Adrenal gland (tissue), 5 donors: ENCODE results near the gene OR6T1.

Source experiments
- POLR2A ChIP-seq, 2 donors: fragments of 450-650 bp; IDR thresholded peaks; one replicate each; pipeline ENCODE4 v1.6.1; 2017; ENCODE audit warnings: antibody characterized with exemption in 2 of 2, mild to moderate bottlenecking in 2 of 2, moderate library complexity in 1 of 2
- TF ChIP-seq, protein P1 (sequence below), 6 experiments: fragments of 450-650 bp in 4 of 6; fragments of 200-600 bp in 2 of 6; sonication (generic) in 1 of 6; IDR thresholded peaks; 1 replicate in 5 of 6; 2 replicates in 1 of 6; pipeline versions ENCODE4 v1.5.1 to v1.8.0; 2016 to 2021; ENCODE audit warnings: antibody characterized with exemption in 6 of 6, mild to moderate bottlenecking in 2 of 6, moderate library complexity in 1 of 6
- donor health status: DM: no; HTN: no; CAD: no.

DNA sequence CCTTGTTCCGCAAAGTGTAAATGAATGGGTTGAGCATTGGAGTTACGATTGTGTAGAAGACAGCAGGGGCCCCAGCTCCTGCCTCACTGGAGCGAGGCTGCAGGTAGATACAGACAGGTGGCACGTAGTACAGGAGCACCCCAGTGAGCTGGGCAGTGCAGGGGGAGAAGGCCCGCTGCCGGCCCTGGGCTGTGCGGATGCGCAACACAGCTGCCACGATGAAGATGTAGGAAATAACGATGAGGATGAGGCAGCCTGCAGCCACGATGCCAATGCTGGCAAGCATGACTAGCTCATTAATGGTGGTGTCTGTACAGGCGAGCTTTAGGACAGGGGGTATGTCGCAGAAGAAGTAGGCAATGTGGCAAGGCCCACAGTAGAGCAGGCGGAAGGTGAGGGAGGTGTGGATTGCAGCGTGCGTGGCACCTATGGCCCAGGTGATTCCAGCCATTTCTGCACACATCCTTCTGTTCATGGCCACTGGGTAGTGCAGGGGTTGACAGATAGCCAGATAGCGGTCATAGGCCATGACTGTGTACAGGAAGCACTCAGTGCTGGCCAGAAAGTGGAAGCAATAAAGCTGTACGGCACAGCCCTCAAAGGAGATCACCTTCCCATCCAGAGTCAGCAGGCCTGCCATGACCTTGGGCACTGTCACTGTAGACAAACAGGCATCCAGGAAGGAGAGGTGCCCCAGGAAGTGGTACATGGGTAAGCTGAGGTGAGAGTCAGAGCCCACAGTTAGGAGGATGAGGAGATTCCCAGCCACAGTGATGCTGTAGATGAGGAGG lies 33.3 kb upstream of the OR6T1 start:
- TF ChIP-seq, protein P1, sequence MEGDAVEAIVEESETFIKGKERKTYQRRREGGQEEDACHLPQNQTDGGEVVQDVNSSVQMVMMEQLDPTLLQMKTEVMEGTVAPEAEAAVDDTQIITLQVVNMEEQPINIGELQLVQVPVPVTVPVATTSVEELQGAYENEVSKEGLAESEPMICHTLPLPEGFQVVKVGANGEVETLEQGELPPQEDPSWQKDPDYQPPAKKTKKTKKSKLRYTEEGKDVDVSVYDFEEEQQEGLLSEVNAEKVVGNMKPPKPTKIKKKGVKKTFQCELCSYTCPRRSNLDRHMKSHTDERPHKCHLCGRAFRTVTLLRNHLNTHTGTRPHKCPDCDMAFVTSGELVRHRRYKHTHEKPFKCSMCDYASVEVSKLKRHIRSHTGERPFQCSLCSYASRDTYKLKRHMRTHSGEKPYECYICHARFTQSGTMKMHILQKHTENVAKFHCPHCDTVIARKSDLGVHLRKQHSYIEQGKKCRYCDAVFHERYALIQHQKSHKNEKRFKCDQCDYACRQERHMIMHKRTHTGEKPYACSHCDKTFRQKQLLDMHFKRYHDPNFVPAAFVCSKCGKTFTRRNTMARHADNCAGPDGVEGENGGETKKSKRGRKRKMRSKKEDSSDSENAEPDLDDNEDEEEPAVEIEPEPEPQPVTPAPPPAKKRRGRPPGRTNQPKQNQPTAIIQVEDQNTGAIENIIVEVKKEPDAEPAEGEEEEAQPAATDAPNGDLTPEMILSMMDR (IDR thresholded peaks at IDR 0.05): no peak
- TF ChIP-seq POLR2A (IDR thresholded peaks at IDR 0.05): no peak
